K562 (cell line): ENCODE data around the gene TECPR2. TPM values are rescaled to one million over a fixed set of nuclear protein-coding genes. Genes with fewer than 3 reads are reported as not detected.

Experiments
- ATAC-seq: fragments of 200-7000 bp; cut with Tn5 transposase; 3 replicates; pipeline ENCODE4 v1.9.1; 2020; ENCODE audit warnings: moderate library complexity
- BruUV-seq: library from RNA; stranded (reverse); fragments of 400-500 nt; replicated peaks from 2 replicates; lab custom pipeline; 2021; lab: Mats Ljungman, UMichigan
- CTCF ChIA-PET: fragments of 300-600 bp; formaldehyde crosslinking; extraction: SDS; loops from one replicate; lab custom pipeline; 2021; ENCODE audit warnings: low intra/inter-chr PET ratio; lab: Yijun Ruan, JAX
- POLR2A ChIA-PET: fragments of 300-600, 350-650 bp; sonication (Branson Sonifier 250); formaldehyde crosslinking; extraction: SDS; loops from one replicate; lab custom pipeline; 2021; ENCODE audit warnings: antibody characterized with exemption, inconsistent platforms; lab: Yijun Ruan, JAX
- DNase-seq, 4 experiments: peaks; one replicate each; pipeline versions ENCODE4 v3.0.0 to v3.0.0-alpha.2; 2011 to 2018; ENCODE audit warnings: low spot score in 3 of 4, mixed read lengths in 3 of 4; ENCODE audit errors: extremely low read depth in 1 of 4
- FAIRE-seq: peaks from 2 replicates; lab custom pipeline; 2011; peaks lifted over from hg19 to GRCh38; lab: Jason Lieb, UNC
- H2AFZ ChIP-seq: 2 replicates; pipeline ENCODE4 v1.6.0; 2011; ENCODE audit warnings: low read depth, low read length, control low read depth, inconsistent platforms
- H3K27ac ChIP-seq: fragments of 200-600 bp; 3 replicates; pipeline ENCODE4 v1.8.0; 2011; ENCODE audit warnings: low read depth, mild to moderate bottlenecking, control low read depth, inconsistent platforms, low read length, moderate library complexity, mixed read lengths; ENCODE audit errors: extremely low read depth
- H3K27me3 ChIP-seq, 2 experiments: fragments of 300-600 bp in 1 of 2; 2 replicates in 1 of 2; 3 replicates in 1 of 2; pipeline versions ENCODE4 v1.6.0 to v1.8.0; 2011; ENCODE audit warnings: inconsistent platforms in 2 of 2, low read length in 2 of 2, mild to moderate bottlenecking in 1 of 2, mixed read lengths in 1 of 2, moderate library complexity in 1 of 2; ENCODE audit not compliant: control insufficient read depth in 2 of 2, insufficient read depth in 2 of 2
- H3K36me3 ChIP-seq: fragments of 300-600 bp; 3 replicates; pipeline ENCODE4 v1.8.0; 2011; ENCODE audit warnings: mild to moderate bottlenecking, low read length, inconsistent platforms; ENCODE audit not compliant: control insufficient read depth, insufficient read depth
- H3K4me1 ChIP-seq, 2 experiments: fragments of 200-600 bp in 1 of 2; replicated peaks in 1 of 2; 2 replicates in 1 of 2; 3 replicates in 1 of 2; pipeline versions ENCODE4 v1.5.1 to v1.8.0; 2011; ENCODE audit warnings: inconsistent platforms in 2 of 2, low read length in 2 of 2, mild to moderate bottlenecking in 1 of 2, mixed read lengths in 1 of 2, moderate library complexity in 1 of 2; ENCODE audit not compliant: control insufficient read depth in 2 of 2, insufficient read depth in 2 of 2
- H3K4me2 ChIP-seq: 2 replicates; pipeline ENCODE4 v1.6.1; 2011; ENCODE audit warnings: low read length, control low read depth, inconsistent platforms, mixed read lengths; ENCODE audit not compliant: insufficient read depth
- H3K4me3 ChIP-seq: fragments of 200-600 bp; sonication (generic), shearing (Covaris generic); 2 replicates; pipeline ENCODE4 v1.5.1; 2016; ENCODE audit warnings: control low read depth, inconsistent platforms
- H3K79me2 ChIP-seq: fragments of 200-600 bp; 3 replicates; pipeline ENCODE4 v1.8.0; 2011; ENCODE audit warnings: low read length, inconsistent platforms; ENCODE audit not compliant: control insufficient read depth, insufficient read depth
- H3K9ac ChIP-seq, 2 experiments: 2 replicates each; pipeline versions ENCODE4 v1.6.0 to v1.6.1; 2011; ENCODE audit warnings: low read depth in 2 of 2, low read length in 2 of 2, control low read depth in 1 of 2, inconsistent platforms in 1 of 2, mild to moderate bottlenecking in 1 of 2, mixed read lengths in 1 of 2; ENCODE audit not compliant: insufficient read depth in 1 of 2
- H3K9me1 ChIP-seq: one replicate; pipeline ENCODE4 v1.6.0; 2011; ENCODE audit warnings: inconsistent platforms, mild to moderate bottlenecking, low read length, moderate library complexity; ENCODE audit not compliant: control insufficient read depth, insufficient read depth
- H3K9me3 ChIP-seq: replicated peaks from 2 replicates; pipeline ENCODE4 v1.5.1; 2011; ENCODE audit warnings: low read depth, low read length, inconsistent platforms; ENCODE audit not compliant: control insufficient read depth, insufficient read depth
- H4K20me1 ChIP-seq: replicated peaks from 2 replicates; pipeline ENCODE4 v1.6.1; 2011; ENCODE audit warnings: low read length, inconsistent platforms, mixed read lengths; ENCODE audit not compliant: control insufficient read depth, insufficient read depth
- C11orf30 ChIP-seq: fragments of 450-650 bp; IDR thresholded peaks from 2 replicates; pipeline ENCODE4 v1.6.1; 2016; ENCODE audit warnings: low read depth, mild to moderate bottlenecking
- CHD4 ChIP-seq: fragments of 200-600 bp; sonication (generic); IDR thresholded peaks from 3 replicates; pipeline ENCODE4 v1.6.1; 2012; ENCODE audit warnings: low read depth, mild to moderate bottlenecking, mixed read lengths, low read length, inconsistent platforms; ENCODE audit not compliant: insufficient read depth, insufficient replicate concordance, poor library complexity, severe bottlenecking
- CXXC5 ChIP-seq: fragments of 250-450 bp; sonication (Bioruptor Pico); IDR thresholded peaks from 2 replicates; pipeline ENCODE4 v1.8.0; 2022; ENCODE audit warnings: inconsistent platforms, mild to moderate bottlenecking, moderate library complexity
- FOXO4 ChIP-seq: fragments of 450-650 bp; formaldehyde crosslinking; IDR thresholded peaks from 2 replicates; pipeline ENCODE4 v1.4.0; 2020; ENCODE audit warnings: mild to moderate bottlenecking, moderate library complexity
- GATA2 ChIP-seq: sonication (generic); formaldehyde crosslinking; IDR thresholded peaks from 2 replicates; pipeline ENCODE4 v1.4.0; 2020; ENCODE audit warnings: mild to moderate bottlenecking, missing genetic modification reagents
- HMGN3 ChIP-seq: IDR thresholded peaks from 2 replicates; pipeline ENCODE4 v1.6.1; 2011; ENCODE audit warnings: borderline replicate concordance, low read depth, mild to moderate bottlenecking, mixed read lengths, low read length; ENCODE audit not compliant: insufficient read length; ENCODE audit errors: extremely low read depth
- KDM4B ChIP-seq, 2 experiments: fragments of 450-650 bp in 1 of 2; sonication (generic) in 1 of 2; IDR thresholded peaks; 2 replicates each; pipeline ENCODE4 v1.6.1; 2016 to 2017; ENCODE audit warnings: borderline replicate concordance in 2 of 2, antibody characterized with exemption in 1 of 2, low read depth in 1 of 2, mild to moderate bottlenecking in 1 of 2
- NFE2L1 ChIP-seq: fragments of 450-650 bp; IDR thresholded peaks from 2 replicates; pipeline ENCODE4 v1.6.1; 2016; ENCODE audit warnings: missing genetic modification characterization, low read depth, mild to moderate bottlenecking, missing compliant biosample characterization, moderate library complexity, borderline replicate concordance
- PRDM10 ChIP-seq: fragments of 450-650 bp; IDR thresholded peaks from 2 replicates; pipeline ENCODE4 v1.6.1; 2018; ENCODE audit not compliant: partially characterized antibody
- PTRF ChIP-seq: fragments of 450-650 bp; IDR thresholded peaks from 2 replicates; pipeline ENCODE4 v1.6.1; 2016; ENCODE audit warnings: mild to moderate bottlenecking, missing genetic modification characterization, missing compliant biosample characterization
- TBL1XR1 ChIP-seq, 2 experiments: IDR thresholded peaks; 2 replicates each; pipeline ENCODE4 v1.6.1; 2012; ENCODE audit warnings: improper control_type of control experiment in 2 of 2, low read length in 2 of 2, mild to moderate bottlenecking in 1 of 2
- TBP ChIP-seq: optimal IDR thresholded peaks from 2 replicates; pipeline ENCODE3; 2011; ENCODE audit warnings: low read depth, low read length, improper control_type of control experiment
- ZNF134 ChIP-seq: fragments of 250-450 bp; sonication (Bioruptor Pico); conservative IDR thresholded peaks from 2 replicates; pipeline ENCODE4 v1.4.0; 2020
- ZNF24 ChIP-seq: fragments of 450-650 bp; IDR thresholded peaks from 2 replicates; pipeline ENCODE4 v1.6.1; 2016
- WGBS: fragments of 100-300 bp; shearing (Covaris generic); methylation state at CpG from one replicate; pipeline ENCODE4 v1.1.6; 2016; ENCODE audit warnings: low coverage, mixed read lengths; ENCODE audit not compliant: insufficient coverage; ENCODE audit errors: missing lambda C conversion rate; 5-methylcytosine and 5-hydroxymethylcytosine counted together
- in situ Hi-C: fragments of 300-500 bp; cut with MboI; formaldehyde crosslinking; loops from 4 replicates; pipeline ENCODE4 v1.15.0; 2018; ENCODE audit warnings: inconsistent platforms, mixed read lengths
- intact Hi-C: fragments of 100-400 bp; cut with micrococcal nuclease; formaldehyde crosslinking; loops from 2 replicates; pipeline ENCODE4 v1.14.2; 2022
- polyA plus RNA-seq, 8 experiments: library from polyadenylated mRNA; depleted of rRNA in 4 of 8; stranded (reverse) in 5 of 8; unstranded in 3 of 8; fragments of >200 nt; fragmentation: Nextera tagmentation in 2 of 8; fragmentation: Illumina TruSeq in 1 of 8; extraction: Ambion mirVana in 2 of 8; extraction: Trizol in 1 of 8; gene quantifications; 2 replicates each; pipeline versions ENCODE4 v1.2.1 to v1.2.3, GENCODE V29; 2011 to 2014; ENCODE audit warnings: inconsistent platforms in 1 of 8, missing spikeins in 1 of 8
- total RNA-seq, 7 experiments: library from RNA; depleted of rRNA in 6 of 7; stranded (reverse); fragments of >200 nt in 6 of 7; fragmentation: Illumina TruSeq in 2 of 7; extraction: Trizol in 2 of 7; gene quantifications; 2 replicates each; pipeline versions ENCODE4 v1.2.1 to v1.2.3, GENCODE V29; 2011 to 2021; ENCODE audit warnings: low replicate concordance in 1 of 7

The TECPR2 gene
- total and polyA plus RNA-seq, 9 of the 15 experiments (the other 6 are each of a cell fraction or from before 2014, with no cell fraction given), result 0.04 to 3.0 (median 0.83) TPM

GRCh38 chr14:102490456-102490855 lies 127.7 kb downstream of the TECPR2 start (continued):
- TF ChIP-seq PRDM10, result no peak
- TF ChIP-seq ZNF134 (CRISPR knock-in tag), result no peak
- TF ChIP-seq ZNF24, result no peak
- TF ChIP-seq GATA2 (CRISPR knock-in tag), result no peak
- no peak for TF ChIP-seq TBL1XR1 (IDR thresholded peaks at IDR 0.05; ENCODE audit: low read length in 2 of 2)

- DNase-seq, result no peak
- H2AFZ ChIP-seq, result no peak overlapping the region
- H3K27me3 ChIP-seq, result no peaks in the 10 kb centered on the region
- no peak overlapping the region for H3K9ac ChIP-seq
- H3K36me3 ChIP-seq, result no peaks in the 10 kb centered on the region
- no peaks in the 10 kb centered on the region for H4K20me1 ChIP-seq
- 46% methylated on average over 2 of the region's 3 CpGs for WGBS
- in situ Hi-C loops (no loop called here), intact Hi-C loops (no loop called here)
- no peak for ATAC-seq
- peaks cover 2 to 25% of the 10 kb centered on the region in 2 experiments; a peak in 2 of 5 replicates for H3K4me1 ChIP-seq
- no peak for FAIRE-seq
- POLR2A ChIA-PET, result interaction anchor here (0.6 kb wide), 1 partner anchor 241 kb away, joined by 4 read pairs; no protein-coding TSS in a partner anchor
- H3K27ac ChIP-seq, result no peak overlapping the region
- CTCF ChIA-PET, result no interaction called here
- H3K9me1 ChIP-seq, result no peaks in the 10 kb centered on the region
- BruUV-seq, result no TSS peak
- no peak overlapping the region for H3K4me3 ChIP-seq
- no peaks in the 10 kb centered on the region for H3K79me2 ChIP-seq
- H3K9me3 ChIP-seq, result no peaks in the 10 kb centered on the region
- H3K4me2 ChIP-seq, result no peak overlapping the region
- no peak for TF ChIP-seq PTRF
- TF ChIP-seq FOXO4 (CRISPR knock-in tag), result no peak
- TF ChIP-seq C11orf30, result no peak
- TF ChIP-seq CXXC5 (CRISPR knock-in tag), result no peak
- TF ChIP-seq HMGN3, result no peak
- TF ChIP-seq NFE2L1 (tag), result no peak
- no peak for TF ChIP-seq KDM4B (IDR thresholded peaks at IDR 0.05; ENCODE audit: borderline replicate concordance in 2 of 2, low read depth in 1 of 2)
- TF ChIP-seq TBP, result no peak
- TF ChIP-seq CHD4, result no peak
Measured at GRCh38 chr14:102491366-102491765, 128.6 kb downstream of the TECPR2 start.
